Neural cell (in vitro differentiated cells): ENCODE data around the gene TULP4.

ENCODE experiments used
- EZH2 ChIP-seq: fragments of 200-600, 300-800 bp; shearing (Covaris generic), sonication (generic); IDR thresholded peaks from 2 replicates; pipeline ENCODE4 v1.6.1; 2014; ENCODE audit warnings: antibody characterized with exemption, low read length, borderline replicate concordance, mild to moderate bottlenecking; ENCODE audit not compliant: insufficient read depth, poor library complexity, severe bottlenecking
- MXI1 ChIP-seq: fragments of 450-650 bp; conservative IDR thresholded peaks from 2 replicates; pipeline ENCODE4 v1.6.1; 2014; ENCODE audit warnings: antibody characterized with exemption, mild to moderate bottlenecking; ENCODE audit not compliant: poor library complexity, severe bottlenecking
- POLR2AphosphoS5 ChIP-seq: IDR thresholded peaks from 2 replicates; pipeline ENCODE4 v1.6.1; 2012
- SMC3 ChIP-seq: fragments of 450-650 bp; conservative IDR thresholded peaks from 2 replicates; pipeline ENCODE4 v1.6.1; 2014; ENCODE audit warnings: antibody characterized with exemption, mild to moderate bottlenecking, moderate library complexity; ENCODE audit not compliant: poor library complexity
- TAF1 ChIP-seq: IDR thresholded peaks from 2 replicates; pipeline ENCODE4 v1.6.1; 2012; ENCODE audit warnings: low read depth
- TF ChIP-seq, protein P1 (sequence below): fragments of 450-650 bp; IDR thresholded peaks from 2 replicates; pipeline ENCODE4 v1.5.1; 2014; ENCODE audit warnings: antibody characterized with exemption, mild to moderate bottlenecking, moderate library complexity; ENCODE audit not compliant: poor library complexity, severe bottlenecking
- TF ChIP-seq, protein P2 (sequence below): IDR thresholded peaks from 2 replicates; pipeline ENCODE4 v1.6.1; 2012; ENCODE audit warnings: borderline replicate concordance

DNA sequence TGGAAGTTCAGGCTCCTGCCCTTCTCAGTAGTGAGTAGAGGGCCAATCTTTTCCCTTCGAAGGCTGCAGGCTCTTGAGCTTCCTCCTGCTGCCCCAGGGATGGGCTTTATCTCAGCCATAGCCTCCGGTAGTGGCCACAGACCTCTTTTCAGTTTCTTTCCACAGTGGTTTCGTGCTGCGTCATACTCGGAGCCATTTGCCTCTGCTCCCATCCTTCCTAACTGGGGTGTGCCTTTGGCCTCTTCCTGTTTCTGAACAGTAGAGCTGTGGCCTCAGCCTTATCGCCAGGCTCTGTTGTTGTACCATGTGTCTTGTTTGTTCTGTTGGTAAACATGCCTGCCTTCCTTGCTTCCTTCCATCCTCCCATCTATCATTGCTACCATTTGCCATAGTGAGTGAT, 54.1 kb downstream of the TULP4 start:
- TF ChIP-seq POLR2AphosphoS5: no peak
- no peak for TF ChIP-seq SMC3
- TF ChIP-seq, protein P1, sequence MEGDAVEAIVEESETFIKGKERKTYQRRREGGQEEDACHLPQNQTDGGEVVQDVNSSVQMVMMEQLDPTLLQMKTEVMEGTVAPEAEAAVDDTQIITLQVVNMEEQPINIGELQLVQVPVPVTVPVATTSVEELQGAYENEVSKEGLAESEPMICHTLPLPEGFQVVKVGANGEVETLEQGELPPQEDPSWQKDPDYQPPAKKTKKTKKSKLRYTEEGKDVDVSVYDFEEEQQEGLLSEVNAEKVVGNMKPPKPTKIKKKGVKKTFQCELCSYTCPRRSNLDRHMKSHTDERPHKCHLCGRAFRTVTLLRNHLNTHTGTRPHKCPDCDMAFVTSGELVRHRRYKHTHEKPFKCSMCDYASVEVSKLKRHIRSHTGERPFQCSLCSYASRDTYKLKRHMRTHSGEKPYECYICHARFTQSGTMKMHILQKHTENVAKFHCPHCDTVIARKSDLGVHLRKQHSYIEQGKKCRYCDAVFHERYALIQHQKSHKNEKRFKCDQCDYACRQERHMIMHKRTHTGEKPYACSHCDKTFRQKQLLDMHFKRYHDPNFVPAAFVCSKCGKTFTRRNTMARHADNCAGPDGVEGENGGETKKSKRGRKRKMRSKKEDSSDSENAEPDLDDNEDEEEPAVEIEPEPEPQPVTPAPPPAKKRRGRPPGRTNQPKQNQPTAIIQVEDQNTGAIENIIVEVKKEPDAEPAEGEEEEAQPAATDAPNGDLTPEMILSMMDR: no peak
- TF ChIP-seq, protein P2, sequence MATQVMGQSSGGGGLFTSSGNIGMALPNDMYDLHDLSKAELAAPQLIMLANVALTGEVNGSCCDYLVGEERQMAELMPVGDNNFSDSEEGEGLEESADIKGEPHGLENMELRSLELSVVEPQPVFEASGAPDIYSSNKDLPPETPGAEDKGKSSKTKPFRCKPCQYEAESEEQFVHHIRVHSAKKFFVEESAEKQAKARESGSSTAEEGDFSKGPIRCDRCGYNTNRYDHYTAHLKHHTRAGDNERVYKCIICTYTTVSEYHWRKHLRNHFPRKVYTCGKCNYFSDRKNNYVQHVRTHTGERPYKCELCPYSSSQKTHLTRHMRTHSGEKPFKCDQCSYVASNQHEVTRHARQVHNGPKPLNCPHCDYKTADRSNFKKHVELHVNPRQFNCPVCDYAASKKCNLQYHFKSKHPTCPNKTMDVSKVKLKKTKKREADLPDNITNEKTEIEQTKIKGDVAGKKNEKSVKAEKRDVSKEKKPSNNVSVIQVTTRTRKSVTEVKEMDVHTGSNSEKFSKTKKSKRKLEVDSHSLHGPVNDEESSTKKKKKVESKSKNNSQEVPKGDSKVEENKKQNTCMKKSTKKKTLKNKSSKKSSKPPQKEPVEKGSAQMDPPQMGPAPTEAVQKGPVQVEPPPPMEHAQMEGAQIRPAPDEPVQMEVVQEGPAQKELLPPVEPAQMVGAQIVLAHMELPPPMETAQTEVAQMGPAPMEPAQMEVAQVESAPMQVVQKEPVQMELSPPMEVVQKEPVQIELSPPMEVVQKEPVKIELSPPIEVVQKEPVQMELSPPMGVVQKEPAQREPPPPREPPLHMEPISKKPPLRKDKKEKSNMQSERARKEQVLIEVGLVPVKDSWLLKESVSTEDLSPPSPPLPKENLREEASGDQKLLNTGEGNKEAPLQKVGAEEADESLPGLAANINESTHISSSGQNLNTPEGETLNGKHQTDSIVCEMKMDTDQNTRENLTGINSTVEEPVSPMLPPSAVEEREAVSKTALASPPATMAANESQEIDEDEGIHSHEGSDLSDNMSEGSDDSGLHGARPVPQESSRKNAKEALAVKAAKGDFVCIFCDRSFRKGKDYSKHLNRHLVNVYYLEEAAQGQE: no peak
- TF ChIP-seq EZH2: no peak
- no peak for TF ChIP-seq MXI1
- no peak for TF ChIP-seq TAF1
